PC-3 (cell line): Measurements from ENCODE around the gene ULBP2.
"Not testable (repeated sequence)": the region's sequence is repeated elsewhere in the genome, so short reads cannot be mapped to it uniquely, and the experiment has no call there.

Experiments
- EZH2 ChIP-seq: fragments of 300-600 bp; sonication (generic); IDR thresholded peaks from one replicate; pipeline ENCODE4 v1.6.1; 2017; ENCODE audit warnings: antibody characterized with exemption, mild to moderate bottlenecking, low read length; ENCODE audit not compliant: unreplicated experiment
- EZH2phosphoT487 ChIP-seq: fragments of 300-600 bp; sonication (generic); IDR thresholded peaks from 2 replicates; pipeline ENCODE4 v1.6.1; 2018; ENCODE audit warnings: mild to moderate bottlenecking, antibody characterized with exemption, low read length, borderline replicate concordance
- TF ChIP-seq, protein P1 (sequence below): fragments of 300-600 bp; sonication (generic); conservative IDR thresholded peaks from 2 replicates; pipeline ENCODE4 v1.5.1; 2017; ENCODE audit warnings: antibody characterized with exemption, low read depth, mild to moderate bottlenecking, low read length

DNA sequence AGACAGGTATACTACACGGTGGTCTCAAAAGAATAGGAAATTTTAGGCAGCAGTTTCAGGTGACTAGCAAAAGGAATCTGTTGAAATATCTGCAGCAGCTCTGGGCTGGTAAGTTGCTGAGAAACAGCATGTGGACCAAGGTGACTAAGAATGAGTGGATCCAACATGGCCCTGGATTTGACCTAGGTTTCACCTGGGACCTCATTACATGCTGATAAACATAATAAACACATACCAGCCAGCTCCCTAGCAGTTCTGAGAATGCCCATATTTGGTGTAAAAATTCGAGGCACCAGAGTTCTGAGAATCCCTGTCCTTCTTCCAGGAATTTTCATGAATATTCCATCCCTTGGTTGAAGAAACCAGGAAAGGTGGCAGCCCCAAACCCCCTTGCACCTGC, 11.6 kb downstream of the ULBP2 start:
- TF ChIP-seq, protein P1, sequence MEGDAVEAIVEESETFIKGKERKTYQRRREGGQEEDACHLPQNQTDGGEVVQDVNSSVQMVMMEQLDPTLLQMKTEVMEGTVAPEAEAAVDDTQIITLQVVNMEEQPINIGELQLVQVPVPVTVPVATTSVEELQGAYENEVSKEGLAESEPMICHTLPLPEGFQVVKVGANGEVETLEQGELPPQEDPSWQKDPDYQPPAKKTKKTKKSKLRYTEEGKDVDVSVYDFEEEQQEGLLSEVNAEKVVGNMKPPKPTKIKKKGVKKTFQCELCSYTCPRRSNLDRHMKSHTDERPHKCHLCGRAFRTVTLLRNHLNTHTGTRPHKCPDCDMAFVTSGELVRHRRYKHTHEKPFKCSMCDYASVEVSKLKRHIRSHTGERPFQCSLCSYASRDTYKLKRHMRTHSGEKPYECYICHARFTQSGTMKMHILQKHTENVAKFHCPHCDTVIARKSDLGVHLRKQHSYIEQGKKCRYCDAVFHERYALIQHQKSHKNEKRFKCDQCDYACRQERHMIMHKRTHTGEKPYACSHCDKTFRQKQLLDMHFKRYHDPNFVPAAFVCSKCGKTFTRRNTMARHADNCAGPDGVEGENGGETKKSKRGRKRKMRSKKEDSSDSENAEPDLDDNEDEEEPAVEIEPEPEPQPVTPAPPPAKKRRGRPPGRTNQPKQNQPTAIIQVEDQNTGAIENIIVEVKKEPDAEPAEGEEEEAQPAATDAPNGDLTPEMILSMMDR: not testable (repeated sequence)
- not testable (repeated sequence) for TF ChIP-seq EZH2, EZH2phosphoT487
